Sigmoid colon (tissue), 7 donors: ENCODE data around the gene PERP. TPM values are rescaled to one million over a fixed set of nuclear protein-coding genes. Genes with fewer than 3 reads are reported as not detected.

Source experiments
- DNase-seq: peaks from one replicate; pipeline ENCODE4 v3.0.0-alpha.2; 2019
- H3K27ac ChIP-seq, 4 donors: fragments of 200-600 bp; sonication (generic); one replicate each; pipeline ENCODE4 v1.5.1; 2016 to 2019; ENCODE audit warnings: mild to moderate bottlenecking in 1 of 4
- H3K27me3 ChIP-seq, 3 donors: fragments of 200-600 bp; sonication (generic); one replicate each; pipeline ENCODE4 v1.5.1; 2019; ENCODE audit warnings: mild to moderate bottlenecking in 1 of 3
- H3K36me3 ChIP-seq, 4 donors: fragments of 200-600 bp; sonication (generic); one replicate each; pipeline ENCODE4 v1.5.1; 2016 to 2019
- H3K4me1 ChIP-seq, 4 donors: fragments of 200-600 bp; sonication (generic); one replicate each; pipeline ENCODE4 v1.5.1; 2017 to 2019
- H3K4me3 ChIP-seq, 4 donors: fragments of 200-600 bp; sonication (generic); one replicate each; pipeline ENCODE4 v1.5.1; 2017 to 2019; ENCODE audit warnings: mild to moderate bottlenecking in 2 of 4, moderate library complexity in 1 of 4
- H3K9me3 ChIP-seq, 4 donors: fragments of 200-600 bp in 3 of 4; sonication (generic) in 3 of 4; one replicate each; pipeline versions ENCODE4 v1.5.1 to v1.6.1; 2013 to 2019
- EP300 ChIP-seq, 4 donors: sonication (generic); formaldehyde crosslinking; IDR thresholded peaks; one replicate each; pipeline ENCODE4 v1.6.1; 2017; ENCODE audit warnings: antibody characterized with exemption in 4 of 4
- POLR2A ChIP-seq, 2 donors: fragments of 450-650 bp; IDR thresholded peaks; one replicate each; pipeline ENCODE4 v1.6.1; 2016; ENCODE audit warnings: antibody characterized with exemption in 2 of 2, mild to moderate bottlenecking in 2 of 2, moderate library complexity in 2 of 2
- POLR2AphosphoS5 ChIP-seq, 4 donors: sonication (generic); formaldehyde crosslinking; IDR thresholded peaks; one replicate each; pipeline ENCODE4 v1.6.1; 2017; ENCODE audit warnings: antibody characterized with exemption in 4 of 4
- WGBS, 2 donors: extraction: QIAGEN DNeasy Blood & Tissue Kit; methylation state at CpG; one replicate each; pipeline ENCODE4 v1.1.7; 2013; 5-methylcytosine and 5-hydroxymethylcytosine counted together
- intact Hi-C: fragments of 100-400 bp; cut with DNase I; formaldehyde crosslinking; loops from one replicate; pipeline ENCODE4 v1.15.1; 2023
- polyA plus RNA-seq, 3 donors: library from polyadenylated mRNA; stranded (reverse); fragments of 200-250 nt; gene quantifications; one replicate each; pipeline ENCODE4 v1.2.3, GENCODE V29; 2013
- total RNA-seq, 4 donors: library from RNA; depleted of rRNA; stranded (reverse); fragments of >200 nt; gene quantifications; one replicate each; pipeline ENCODE4 v1.1.0, GENCODE V29; 2016
- TF ChIP-seq, protein P1 (sequence below), 4 experiments: fragments of 450-650 bp in 3 of 4; fragments of 200-600 bp in 1 of 4; IDR thresholded peaks; one replicate each; pipeline ENCODE4 v1.5.1; 2016 to 2019; ENCODE audit warnings: antibody characterized with exemption in 4 of 4, mild to moderate bottlenecking in 3 of 4, moderate library complexity in 2 of 4
- donor health status: healthy with polysubstance abuse.
- donor health status: Bipolar disorder and iron deficiency.
- donor health status: healthy.

The PERP gene
- total and polyA plus RNA-seq, 7 donors = 21.7 to 43.7 (median 36.0) TPM

DNA sequence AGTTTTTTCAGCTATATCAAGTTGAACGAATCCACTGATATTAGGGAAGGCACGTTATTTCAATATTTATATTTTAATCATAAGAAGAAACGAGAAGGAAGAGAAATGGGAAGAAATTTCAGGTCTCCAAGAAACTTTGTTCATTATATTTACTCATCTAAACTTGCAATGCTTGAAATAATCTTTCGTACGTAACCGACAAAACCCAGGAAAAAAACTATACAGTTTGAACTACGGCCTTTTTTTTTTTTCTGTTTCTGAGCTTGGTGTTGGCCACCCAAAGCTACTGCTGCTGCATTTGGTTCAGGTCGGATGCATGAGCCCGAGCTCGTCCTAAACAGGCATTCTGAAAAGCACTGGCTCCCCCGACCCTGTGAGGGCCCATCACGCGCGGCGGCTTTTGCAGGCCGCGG lies 548 bp downstream of the PERP start:
- no peaks in the 10 kb centered on the region for H3K27me3 ChIP-seq
- intact Hi-C loops = loop anchor here (5.0 to 10.0 kb wide), 3 partner anchors 232 to 666 kb away; partner anchors contain the start of gene CCDC28A
- no peak for DNase-seq
- TF ChIP-seq POLR2A (IDR thresholded peaks at IDR 0.05) (no peak), POLR2AphosphoS5 (IDR thresholded peaks at IDR 0.05) (no peak), EP300 (IDR thresholded peaks at IDR 0.05) (no peak)
- TF ChIP-seq, protein P1, sequence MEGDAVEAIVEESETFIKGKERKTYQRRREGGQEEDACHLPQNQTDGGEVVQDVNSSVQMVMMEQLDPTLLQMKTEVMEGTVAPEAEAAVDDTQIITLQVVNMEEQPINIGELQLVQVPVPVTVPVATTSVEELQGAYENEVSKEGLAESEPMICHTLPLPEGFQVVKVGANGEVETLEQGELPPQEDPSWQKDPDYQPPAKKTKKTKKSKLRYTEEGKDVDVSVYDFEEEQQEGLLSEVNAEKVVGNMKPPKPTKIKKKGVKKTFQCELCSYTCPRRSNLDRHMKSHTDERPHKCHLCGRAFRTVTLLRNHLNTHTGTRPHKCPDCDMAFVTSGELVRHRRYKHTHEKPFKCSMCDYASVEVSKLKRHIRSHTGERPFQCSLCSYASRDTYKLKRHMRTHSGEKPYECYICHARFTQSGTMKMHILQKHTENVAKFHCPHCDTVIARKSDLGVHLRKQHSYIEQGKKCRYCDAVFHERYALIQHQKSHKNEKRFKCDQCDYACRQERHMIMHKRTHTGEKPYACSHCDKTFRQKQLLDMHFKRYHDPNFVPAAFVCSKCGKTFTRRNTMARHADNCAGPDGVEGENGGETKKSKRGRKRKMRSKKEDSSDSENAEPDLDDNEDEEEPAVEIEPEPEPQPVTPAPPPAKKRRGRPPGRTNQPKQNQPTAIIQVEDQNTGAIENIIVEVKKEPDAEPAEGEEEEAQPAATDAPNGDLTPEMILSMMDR (IDR thresholded peaks at IDR 0.05) = no peak
- H3K4me3 ChIP-seq = peak overlapping the region; percentile 70 to 88 (median 75)
- no peaks in the 10 kb centered on the region for H3K9me3 ChIP-seq
- H3K4me1 ChIP-seq = peaks cover 0 to 43% (median 32%) of the 10 kb centered on the region in 4 donors
- H3K36me3 ChIP-seq = no peaks in the 10 kb centered on the region
- 1 to 5% methylated on average over 17 of the region's 17 CpGs for WGBS, 2 donors
- peak overlapping the region; percentile 82 to 92 (median 88) for H3K27ac ChIP-seq

DNA sequence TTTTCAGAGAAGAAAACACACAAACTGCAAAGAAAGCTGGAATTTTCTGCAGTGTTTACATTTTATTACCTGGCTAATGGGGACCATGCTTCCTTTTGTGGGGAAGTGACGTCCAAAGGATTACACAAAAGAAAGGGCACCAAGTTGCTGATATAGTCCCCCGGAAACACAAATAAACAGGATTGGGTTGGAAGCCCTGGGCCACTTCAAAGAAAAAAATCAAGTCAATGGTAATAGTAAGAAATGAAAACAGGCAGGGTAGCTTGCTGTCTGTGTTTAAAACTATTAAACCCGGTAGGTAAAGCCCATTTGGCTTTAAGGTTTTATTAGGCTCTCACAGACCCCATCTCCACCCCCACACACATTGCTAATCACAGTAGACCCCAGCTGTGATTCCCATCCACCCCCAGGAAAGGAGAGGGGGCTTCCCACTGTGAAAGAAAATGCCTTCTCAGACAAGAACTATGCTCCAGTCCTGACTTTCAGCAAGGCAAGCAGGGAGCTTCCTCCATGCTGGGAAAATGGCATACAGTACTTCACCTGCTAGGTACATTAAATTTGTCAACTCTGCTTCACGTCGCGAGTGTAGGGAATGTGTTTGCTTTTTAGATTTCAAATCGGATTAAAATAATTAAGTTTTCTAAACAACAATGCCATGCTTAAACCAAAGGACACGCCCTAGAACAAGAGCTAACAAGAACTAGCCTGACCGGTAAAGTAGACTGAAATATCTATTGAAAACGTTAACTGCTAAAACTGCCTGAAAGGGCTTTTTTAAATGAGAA lies 1.1 kb downstream of the PERP start:
- intact Hi-C loops = loop anchor here (5.0 to 10.0 kb wide), 3 partner anchors 231 to 666 kb away; partner anchors contain the start of gene CCDC28A
- Histone ChIP-seq H3K27ac (peak overlapping the region; percentile 82 to 92 (median 88)), H3K36me3 (no peaks in the 10 kb centered on the region), H3K4me1 (peaks cover 0 to 47% (median 33%) of the 10 kb centered on the region in 4 donors), H3K4me3 (peak overlapping the region; percentile 70 to 88 (median 75)), H3K9me3 (no peaks in the 10 kb centered on the region), H3K27me3 (no peaks in the 10 kb centered on the region)
- whole genome bisulfite sequencing, 2 donors = 6 to 23% methylated on average over 10 of the region's 10 CpGs
- no peak for TF ChIP-seq EP300 (IDR thresholded peaks at IDR 0.05)
- no peak for TF ChIP-seq POLR2A (IDR thresholded peaks at IDR 0.05)
- no peak for DNase-seq

DNA sequence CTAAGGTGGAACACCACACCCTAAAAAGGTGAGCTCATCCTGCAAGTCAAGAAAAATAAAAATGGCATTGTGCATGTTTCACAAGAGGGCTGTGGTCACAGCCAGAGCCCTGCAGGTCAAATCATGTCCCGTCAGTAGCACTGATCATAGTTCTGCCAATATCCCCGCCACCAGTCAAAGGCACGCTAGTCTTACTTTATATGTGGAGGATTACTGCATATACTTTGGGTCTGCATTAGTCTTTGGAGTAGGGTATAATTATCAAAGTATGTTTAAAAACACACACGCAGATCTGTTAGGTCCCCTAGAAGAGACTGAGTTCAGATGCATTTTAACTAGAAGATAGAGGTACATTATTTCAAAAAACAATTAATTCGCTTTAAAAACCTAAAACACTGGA lies 1.8 kb downstream of the PERP start:
- no peaks in the 10 kb centered on the region for H3K9me3 ChIP-seq
- TF ChIP-seq EP300 (IDR thresholded peaks at IDR 0.05) (no peak), POLR2A (IDR thresholded peaks at IDR 0.05) (no peak), POLR2AphosphoS5 (IDR thresholded peaks at IDR 0.05) (no peak)
- TF ChIP-seq, protein P1 (IDR thresholded peaks at IDR 0.05) = no peak
- intact Hi-C loops = loop anchor here (5.0 to 10.0 kb wide), 3 partner anchors 231 to 667 kb away; partner anchors contain the start of gene CCDC28A
- H3K4me1 ChIP-seq = peaks cover 0 to 47% (median 33%) of the 10 kb centered on the region in 4 donors
- no peak for DNase-seq
- no peaks in the 10 kb centered on the region for H3K27me3 ChIP-seq
- peak overlapping the region in 3 of 4 donors; percentile 86 to 92 (median 89) for H3K27ac ChIP-seq
- no peaks in the 10 kb centered on the region for H3K36me3 ChIP-seq
- peak overlapping the region in 3 of 4 donors; percentile 70 to 78 (median 72) for H3K4me3 ChIP-seq
- 29 to 70% methylated on average over 5 of the region's 5 CpGs for WGBS, 2 donors

DNA sequence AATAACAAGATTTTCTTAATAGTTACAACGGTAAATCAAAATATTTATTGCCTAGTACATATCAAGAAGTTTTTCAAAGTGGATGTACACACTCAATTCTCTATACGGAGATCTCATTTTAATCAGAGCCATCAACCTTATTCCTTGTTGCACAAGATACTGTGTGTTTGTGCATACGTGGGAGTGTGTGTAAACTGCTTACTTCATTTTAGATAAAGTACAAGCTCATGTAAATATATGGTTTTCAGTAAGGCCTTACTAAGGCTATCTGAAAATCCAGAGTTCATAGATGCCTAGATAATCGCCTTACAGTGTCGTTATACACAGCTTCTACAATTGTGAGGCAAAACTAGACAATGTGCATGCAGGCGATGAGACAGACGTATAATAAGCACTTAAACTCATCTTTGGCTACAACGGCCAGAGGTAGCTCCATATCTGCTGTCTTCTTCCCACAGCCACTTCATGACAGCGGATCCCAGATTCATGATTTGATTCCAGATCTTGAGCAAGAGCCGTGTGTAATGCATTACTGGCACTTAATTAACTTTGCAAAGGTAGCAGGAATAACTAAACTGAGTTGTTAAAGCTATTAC lies 2.5 kb downstream of the PERP start:
- Histone ChIP-seq H3K9me3 (no peaks in the 10 kb centered on the region), H3K36me3 (no peaks in the 10 kb centered on the region), H3K27me3 (no peaks in the 10 kb centered on the region), H3K4me1 (peaks cover 0 to 54% (median 33%) of the 10 kb centered on the region in 4 donors), H3K27ac (peak overlapping the region in 3 of 4 donors; percentile 86 to 92 (median 89)), H3K4me3 (peak overlapping the region in 1 of 4 donors; percentile 72)
- 62 to 88% methylated on average over 10 of the region's 10 CpGs for WGBS, 2 donors
- no peak for DNase-seq
- intact Hi-C loops = loop anchor here (5.0 to 10.0 kb wide), 3 partner anchors 230 to 668 kb away; partner anchors contain the start of gene CCDC28A
- TF ChIP-seq EP300 (IDR thresholded peaks at IDR 0.05) = no peak
- no peak for TF ChIP-seq POLR2A (IDR thresholded peaks at IDR 0.05)
- TF ChIP-seq POLR2AphosphoS5 (IDR thresholded peaks at IDR 0.05) = no peak
- TF ChIP-seq, protein P1 (IDR thresholded peaks at IDR 0.05) = no peak

DNA sequence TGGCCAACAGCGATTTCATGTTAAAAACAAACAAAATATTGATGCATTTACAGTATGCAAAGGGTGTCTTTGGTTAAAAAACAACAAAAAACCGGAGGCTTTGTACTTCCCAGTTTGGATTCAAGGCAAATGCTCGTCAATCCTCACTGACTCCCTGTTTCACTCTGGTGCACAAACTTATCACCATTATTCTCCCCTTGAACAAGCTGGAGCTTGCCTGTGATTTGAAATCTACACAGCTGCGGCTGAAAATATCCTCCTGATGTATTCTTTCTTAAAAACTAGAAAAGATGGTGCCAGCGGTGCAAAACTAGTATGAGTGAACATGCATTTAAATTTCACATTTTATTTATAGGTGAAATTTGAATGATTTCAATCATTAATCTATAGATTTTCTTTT lies 3.3 kb downstream of the PERP start:
- intact Hi-C loops = loop anchor here (10.0 kb wide), 1 partner anchor 229 kb away; no protein-coding TSS in a partner anchor
- no peaks in the 10 kb centered on the region for H3K27me3 ChIP-seq
- no peak overlapping the region for H3K4me3 ChIP-seq
- TF ChIP-seq EP300 (IDR thresholded peaks at IDR 0.05) = no peak
- no peak for TF ChIP-seq POLR2AphosphoS5 (IDR thresholded peaks at IDR 0.05)
- TF ChIP-seq, protein P1 (IDR thresholded peaks at IDR 0.05) = no peak
- TF ChIP-seq POLR2A (IDR thresholded peaks at IDR 0.05) = no peak
- WGBS, 2 donors = 78 to 88% methylated on average over 5 of the region's 5 CpGs
- H3K27ac ChIP-seq = peak overlapping the region in 3 of 4 donors; percentile 15 to 62 (median 56)
- H3K36me3 ChIP-seq = no peaks in the 10 kb centered on the region
- no peaks in the 10 kb centered on the region for H3K9me3 ChIP-seq
- DNase-seq = no peak
- peaks cover 0 to 53% (median 31%) of the 10 kb centered on the region in 4 donors for H3K4me1 ChIP-seq
